Esophagus squamous epithelium (tissue), 5 donors: ENCODE measurements around the gene TECPR2. TPM values are rescaled to one million over a fixed set of nuclear protein-coding genes. Genes with fewer than 3 reads are reported as not detected.

Experiments
- DNase-seq: peaks from one replicate; lab custom pipeline; 2025; lab: John Stamatoyannopoulos, UW
- H3K27ac ChIP-seq, 4 donors: fragments of 200-600 bp; sonication (generic); one replicate each; pipeline ENCODE4 v1.5.1; 2016 to 2019; ENCODE audit warnings: mild to moderate bottlenecking in 1 of 4
- H3K27me3 ChIP-seq, 4 donors: fragments of 200-600 bp; sonication (generic); 1 replicate in 3 of 4; 2 replicates in 1 of 4; pipeline versions ENCODE4 v1.5.1 to v1.6.0; 2017 to 2021; ENCODE audit warnings: antibody characterized with exemption in 1 of 4
- H3K36me3 ChIP-seq, 3 donors: fragments of 200-600 bp; sonication (generic); one replicate each; pipeline ENCODE4 v1.5.1; 2016 to 2019
- H3K4me1 ChIP-seq, 3 donors: fragments of 200-600 bp; sonication (generic); one replicate each; pipeline ENCODE4 v1.5.1; 2017 to 2019
- H3K4me3 ChIP-seq, 4 donors: fragments of 200-600 bp; sonication (generic); 1 replicate in 3 of 4; 2 replicates in 1 of 4; pipeline ENCODE4 v1.5.1; 2016 to 2019; ENCODE audit warnings: mild to moderate bottlenecking in 2 of 4, moderate library complexity in 1 of 4
- H3K9me3 ChIP-seq, 3 donors: fragments of 200-600 bp; sonication (generic); one replicate each; pipeline ENCODE4 v1.5.1; 2016 to 2019
- CTCF ChIP-seq, 6 experiments: fragments of 450-650 bp in 4 of 6; fragments of 200-600 bp in 2 of 6; sonication (generic) in 2 of 6; IDR thresholded peaks; one replicate each; pipeline ENCODE4 v1.5.1; 2016 to 2019; ENCODE audit warnings: antibody characterized with exemption in 6 of 6, mild to moderate bottlenecking in 4 of 6, moderate library complexity in 4 of 6
- POLR2A ChIP-seq, 4 donors: fragments of 450-650 bp; IDR thresholded peaks; one replicate each; pipeline ENCODE4 v1.6.1; 2017; ENCODE audit warnings: antibody characterized with exemption in 4 of 4, mild to moderate bottlenecking in 4 of 4, moderate library complexity in 3 of 4
- WGBS, 2 donors: methylation state at CpG; one replicate each; pipeline ENCODE4 v1.1.5; 2018; 5-methylcytosine and 5-hydroxymethylcytosine counted together
- intact Hi-C: fragments of 100-400 bp; cut with DNase I; formaldehyde crosslinking; loops from one replicate; pipeline ENCODE4 v1.15.0; 2022
- total RNA-seq, 4 donors: library from RNA; depleted of rRNA; stranded (reverse); fragments of >200 nt; gene quantifications; one replicate each; pipeline ENCODE4 v1.1.0, GENCODE V29; 2016
- donor health status: DM: yes; HTN: yes; CAD: no.

TECPR2 gene
- total RNA-seq, 4 donors from 2014 or later: 5.4 to 18.1 (median 12.9) TPM

DNA sequence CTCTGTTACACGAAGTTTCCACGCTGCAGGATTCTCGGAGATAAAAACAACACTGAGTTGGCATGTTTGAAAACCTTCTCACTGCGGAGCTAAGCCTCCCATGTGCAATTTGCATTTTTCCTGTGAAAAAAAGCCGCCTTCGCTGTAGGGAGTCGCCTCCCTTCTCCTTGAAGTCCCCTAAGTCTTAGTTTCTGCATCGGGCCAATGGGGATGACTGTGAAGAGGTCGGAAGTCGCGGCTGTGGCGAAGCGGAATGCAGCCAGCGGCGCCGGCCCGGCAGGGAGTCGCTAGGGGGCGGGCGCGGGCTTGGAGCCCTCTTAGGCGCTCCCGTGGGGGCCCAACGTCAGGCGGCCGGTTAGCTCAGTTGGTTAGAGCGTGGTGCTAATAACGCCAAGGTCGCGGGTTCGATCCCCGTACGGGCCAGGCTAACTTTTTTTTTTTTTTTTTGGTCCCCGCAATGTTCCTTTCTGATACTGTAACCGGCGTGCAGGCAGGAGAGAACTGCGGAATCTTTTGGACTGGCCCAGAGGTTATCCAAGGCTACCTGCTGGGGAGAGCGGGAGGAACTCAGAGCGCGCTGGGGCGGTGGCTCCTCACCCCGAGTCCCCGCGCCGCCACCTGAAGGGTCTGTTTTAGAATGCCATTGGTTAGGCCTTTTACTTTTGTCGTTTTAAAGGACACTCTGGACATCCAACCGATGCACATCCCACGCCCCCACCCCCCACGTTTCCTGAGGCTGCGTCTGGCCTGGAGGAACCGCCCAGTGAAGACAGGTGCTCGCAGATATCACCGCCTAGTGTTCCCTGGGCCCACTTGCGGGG is 45.8 kb upstream of the TECPR2 start:
- Histone ChIP-seq H3K27ac (peak overlapping the region; percentile 80 to 90 (median 88)), H3K4me3 (peak overlapping the region; percentile 37 to 67 (median 60)), H3K36me3 (no peaks in the 10 kb centered on the region), H3K27me3 (no peaks in the 10 kb centered on the region), H3K4me1 (peaks cover 13 to 66% (median 23%) of the 10 kb centered on the region in 3 donors), H3K9me3 (no peaks in the 10 kb centered on the region)
- 0 to 2% methylated on average over 25 to 32 of the region's 54 CpGs for WGBS, 2 donors
- peak; percentile 38 for DNase-seq
- peak; percentile 63 to 93 (median 86) for TF ChIP-seq CTCF (IDR thresholded peaks at IDR 0.05)
- no peak for TF ChIP-seq POLR2A (IDR thresholded peaks at IDR 0.05)
- intact Hi-C loops: no loop called here

DNA sequence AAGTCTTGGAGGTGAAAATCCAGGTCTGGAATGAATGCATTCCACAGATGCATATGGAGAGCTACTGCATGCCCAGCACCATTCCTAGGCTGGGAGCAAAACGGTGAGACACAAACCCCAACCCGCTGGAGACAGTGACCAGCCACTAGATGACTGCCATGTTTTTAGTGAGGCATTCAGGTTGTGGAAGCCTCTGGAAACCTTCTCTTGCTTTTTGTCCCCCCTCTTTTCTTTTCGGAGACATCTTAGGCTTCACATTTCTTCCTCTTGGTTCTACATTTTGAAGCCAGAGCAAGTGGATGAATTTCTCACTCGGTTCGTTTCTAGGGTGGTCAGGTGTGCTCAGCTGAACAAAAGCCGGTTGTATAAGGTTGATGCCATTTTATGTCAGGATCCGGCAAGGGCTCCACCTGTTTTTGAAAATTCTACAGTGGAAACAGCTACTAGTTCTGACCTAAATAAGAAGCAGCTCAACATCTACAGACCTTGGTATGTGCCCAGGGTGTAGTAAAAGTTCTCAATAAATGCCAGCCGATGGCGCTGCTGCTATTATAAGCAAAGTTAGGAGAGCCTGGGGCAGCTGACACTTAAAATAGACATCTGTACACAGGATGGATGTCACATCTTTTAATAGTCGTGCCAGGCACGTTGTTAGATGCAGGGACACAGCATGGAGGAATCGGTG is 45.0 kb upstream of the TECPR2 start:
- no peak for TF ChIP-seq POLR2A (IDR thresholded peaks at IDR 0.05)
- TF ChIP-seq CTCF (IDR thresholded peaks at IDR 0.05): peak in 1 of 6 experiments; percentile 4
- Histone ChIP-seq H3K27me3 (no peaks in the 10 kb centered on the region), H3K4me3 (peak overlapping the region; percentile 37 to 67 (median 60)), H3K4me1 (peaks cover 13 to 66% (median 23%) of the 10 kb centered on the region in 3 donors), H3K9me3 (no peaks in the 10 kb centered on the region), H3K36me3 (no peaks in the 10 kb centered on the region), H3K27ac (peak overlapping the region; percentile 80 to 90 (median 88))
- 55% methylated on average over 12 of the region's 12 CpGs for WGBS, 2 donors
- DNase-seq: no peak
- intact Hi-C loops: no loop called here

DNA sequence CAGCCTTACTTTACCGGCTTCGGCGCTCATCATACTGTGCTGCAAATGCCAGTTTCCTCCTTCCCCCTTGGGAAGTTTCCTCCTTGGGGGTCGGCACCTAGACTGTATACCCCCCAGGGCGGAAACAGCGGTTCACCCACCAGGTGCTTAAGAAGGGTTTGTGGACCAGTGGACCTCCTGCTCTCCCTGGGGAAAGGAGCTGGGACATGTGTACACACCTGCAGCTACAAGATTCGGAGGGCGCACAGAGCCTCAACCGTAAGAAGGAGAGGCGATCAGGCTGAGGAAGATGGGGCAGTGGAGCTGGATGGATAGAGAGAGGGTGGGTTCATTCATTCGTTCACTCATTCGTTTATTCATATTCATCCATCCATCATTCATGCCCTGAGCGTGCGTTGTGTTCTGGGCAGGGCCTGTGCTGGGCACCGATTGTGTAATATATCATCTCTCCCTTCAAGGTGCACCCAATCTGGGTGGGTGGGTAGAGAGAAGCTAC is 43.9 kb upstream of the TECPR2 start:
- 50 to 56% methylated on average over 12 of the region's 15 CpGs for WGBS, 2 donors
- Histone ChIP-seq H3K4me3 (peak overlapping the region; percentile 62 to 79 (median 72)), H3K27me3 (no peaks in the 10 kb centered on the region), H3K27ac (peak overlapping the region; percentile 89 to 96 (median 94)), H3K4me1 (peaks cover 10 to 72% (median 23%) of the 10 kb centered on the region in 3 donors), H3K9me3 (no peaks in the 10 kb centered on the region), H3K36me3 (no peaks in the 10 kb centered on the region)
- no peak for DNase-seq
- intact Hi-C loops: no loop called here
- TF ChIP-seq POLR2A (IDR thresholded peaks at IDR 0.05): no peak
- no peak for TF ChIP-seq CTCF (IDR thresholded peaks at IDR 0.05)

DNA sequence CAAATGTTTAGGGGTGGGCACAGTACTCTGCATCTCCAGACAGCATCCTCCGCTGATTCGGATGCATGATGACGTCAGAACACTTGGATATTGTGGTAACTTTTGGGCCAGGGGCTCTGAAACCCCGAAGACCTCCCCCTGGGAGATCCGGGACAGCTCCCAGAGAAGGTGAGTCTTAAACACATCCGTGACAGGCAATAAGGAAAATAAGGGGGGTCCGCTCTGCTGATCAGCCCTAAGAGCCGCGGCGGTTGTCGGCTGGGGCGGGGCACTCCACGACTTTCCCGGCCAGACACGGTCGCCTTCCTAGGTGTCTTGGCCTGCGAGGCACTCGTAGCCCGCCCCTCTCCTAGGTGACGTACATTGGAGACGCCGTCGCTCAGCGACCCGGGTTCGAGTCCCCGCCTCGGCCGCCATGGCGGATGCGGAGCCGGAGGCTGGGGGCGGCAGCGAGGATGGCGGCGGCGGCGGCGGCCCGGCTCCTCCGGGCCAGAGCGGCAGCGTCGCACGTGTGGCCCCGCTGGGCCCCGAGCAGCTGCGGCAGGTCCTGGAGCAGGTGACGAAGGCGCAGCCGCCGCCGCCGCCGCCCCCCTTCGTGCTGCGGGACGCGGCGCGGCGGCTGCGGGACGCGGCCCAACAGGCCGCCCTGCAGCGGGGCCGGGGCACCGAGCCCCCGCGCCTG is 43.2 kb upstream of the TECPR2 start, which contains the start of gene ZNF839:
TSS of gene ZNF839 (plus strand) at position 396 of the 682 bp plus-strand sequence. CDS start at position 416, 20 bp downstream.
- H3K36me3 ChIP-seq: no peaks in the 10 kb centered on the region
- TF ChIP-seq POLR2A (IDR thresholded peaks at IDR 0.05) (peak in 2 of 4 donors; percentile 32 to 49), CTCF (IDR thresholded peaks at IDR 0.05) (peak in 1 of 6 experiments; percentile 32)
- H3K27ac ChIP-seq: peak within 1 kb of the TSS; percentile 89 to 96 (median 94)
- no peaks in the 10 kb centered on the region for H3K9me3 ChIP-seq
- peak; percentile 64 for DNase-seq
- intact Hi-C loops: no loop called here
- peaks cover 8 to 68% (median 22%) of the 10 kb centered on the region in 3 donors for H3K4me1 ChIP-seq
- peak within 1 kb of the TSS; percentile 62 to 79 (median 72) for H3K4me3 ChIP-seq
- no peaks in the 10 kb centered on the region for H3K27me3 ChIP-seq
- WGBS, 2 donors: 0% methylated on average over 4 of the region's 71 CpGs
